Activated CD4-positive, alpha-beta memory T cell treated with anti-CD3 and anti-CD28 coated beads for 36 hours (primary cell): ENCODE measurements around the gene EFHB. TPM values are rescaled to one million over a fixed set of nuclear protein-coding genes. Genes with fewer than 3 reads are reported as not detected.

Source experiments
- total RNA-seq, 2 experiments: library from RNA; stranded (reverse); gene quantifications; one replicate each; pipeline ENCODE4 v1.2.3, GENCODE V29; 2021

EFHB gene
- total RNA-seq, 2 experiments from 2014 or later: 0.51 to 0.57 TPM

Other genes with a start within 250 kb of the EFHB start
- 10 to 100 TPM; 55.6 to 65.3 TPM for gene RAB5A, start 12.9 kb upstream of the EFHB start, total RNA-seq
- gene PP2D1, start 78.0 kb upstream of the EFHB start, total RNA-seq: not detected
- 10 to 100 TPM; 43.4 to 49.0 TPM for gene KAT2B, start 106.2 kb upstream of the EFHB start, total RNA-seq